HEK293T (cell line): ENCODE measurements around the gene RNU5B-1.

Source experiments
- ARNT ChIP-seq: fragments of 450-650 bp; IDR thresholded peaks from 2 replicates; pipeline ENCODE4 v1.6.1; 2017; ENCODE audit warnings: mild to moderate bottlenecking
- BHLHE40 ChIP-seq: fragments of 450-650 bp; IDR thresholded peaks from 2 replicates; pipeline ENCODE4 v1.6.1; 2016; ENCODE audit warnings: mild to moderate bottlenecking, moderate library complexity, borderline replicate concordance
- CTBP1 ChIP-seq: fragments of 450-650 bp; IDR thresholded peaks from 2 replicates; pipeline ENCODE4 v1.6.1; 2016; ENCODE audit warnings: borderline replicate concordance
- FOXA1 ChIP-seq: fragments of 450-650 bp; IDR thresholded peaks from 2 replicates; pipeline ENCODE4 v1.6.1; 2016; ENCODE audit warnings: mild to moderate bottlenecking
- FOXK2 ChIP-seq: fragments of 450-650 bp; IDR thresholded peaks from 2 replicates; pipeline ENCODE4 v1.6.1; 2016; ENCODE audit warnings: mild to moderate bottlenecking
- FOXM1 ChIP-seq: fragments of 450-650 bp; IDR thresholded peaks from 2 replicates; pipeline ENCODE4 v1.6.1; 2017; ENCODE audit warnings: mild to moderate bottlenecking, borderline replicate concordance
- L3MBTL2 ChIP-seq: fragments of 450-650 bp; conservative IDR thresholded peaks from 2 replicates; pipeline ENCODE4 v1.6.1; 2016; ENCODE audit warnings: mild to moderate bottlenecking
- SP1 ChIP-seq: fragments of 450-650 bp; IDR thresholded peaks from 2 replicates; pipeline ENCODE4 v1.6.1; 2017
- SUZ12 ChIP-seq: fragments of 450-650 bp; IDR thresholded peaks from 2 replicates; pipeline ENCODE4 v1.6.1; 2016; ENCODE audit warnings: mild to moderate bottlenecking
- TARDBP ChIP-seq: fragments of 450-650 bp; IDR thresholded peaks from 2 replicates; pipeline ENCODE4 v1.6.1; 2016
- TF ChIP-seq, protein P1 (sequence below): fragments of 450-650 bp; IDR thresholded peaks from 2 replicates; pipeline ENCODE4 v1.6.1; 2016

DNA sequence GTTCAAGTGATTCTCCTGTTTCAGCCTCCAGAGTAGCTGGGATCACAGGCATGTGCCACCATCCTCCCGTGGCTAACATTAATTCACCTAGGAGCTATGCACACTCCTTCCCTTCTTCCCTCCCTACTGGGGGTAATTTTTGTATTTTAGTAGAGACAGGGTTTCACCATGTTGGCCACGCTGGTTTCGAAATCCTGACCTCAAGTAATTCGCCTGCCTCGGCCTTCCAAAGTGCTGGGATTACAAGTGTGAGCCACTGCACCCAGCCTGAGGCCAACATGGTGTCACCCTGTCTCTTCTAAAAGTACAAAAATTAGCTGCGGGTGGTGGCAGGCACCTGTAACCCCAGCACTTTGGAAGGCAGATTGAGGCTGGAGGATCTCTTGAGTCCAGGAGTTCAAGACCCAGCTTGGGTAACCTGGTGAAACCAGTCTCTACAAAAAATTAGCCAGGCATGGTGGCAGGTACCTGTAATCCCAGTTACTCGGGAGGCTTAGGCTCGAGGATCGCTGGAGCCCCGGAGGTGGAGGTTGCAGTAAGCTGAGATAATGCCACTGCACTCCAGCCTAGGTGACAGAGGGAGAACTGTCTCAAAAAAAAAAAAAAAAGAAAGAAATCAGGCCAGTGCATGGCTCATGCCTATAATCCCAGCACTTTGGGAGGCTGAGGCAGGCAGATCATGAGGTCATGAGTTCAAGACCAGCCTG, 6.1 kb downstream of the RNU5B-1 start:
- TF ChIP-seq FOXM1 (no peak), SUZ12 (no peak), FOXK2 (no peak), SP1 (no peak), FOXA1 (no peak), BHLHE40 (no peak), TARDBP (no peak), CTBP1 (no peak), ARNT (no peak), L3MBTL2 (no peak)
- TF ChIP-seq, protein P1, sequence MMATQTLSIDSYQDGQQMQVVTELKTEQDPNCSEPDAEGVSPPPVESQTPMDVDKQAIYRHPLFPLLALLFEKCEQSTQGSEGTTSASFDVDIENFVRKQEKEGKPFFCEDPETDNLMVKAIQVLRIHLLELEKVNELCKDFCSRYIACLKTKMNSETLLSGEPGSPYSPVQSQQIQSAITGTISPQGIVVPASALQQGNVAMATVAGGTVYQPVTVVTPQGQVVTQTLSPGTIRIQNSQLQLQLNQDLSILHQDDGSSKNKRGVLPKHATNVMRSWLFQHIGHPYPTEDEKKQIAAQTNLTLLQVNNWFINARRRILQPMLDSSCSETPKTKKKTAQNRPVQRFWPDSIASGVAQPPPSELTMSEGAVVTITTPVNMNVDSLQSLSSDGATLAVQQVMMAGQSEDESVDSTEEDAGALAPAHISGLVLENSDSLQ: no peak
